Colonic mucosa (tissue), 4 donors: ENCODE measurements around the gene RNF213. TPM values are rescaled to one million over a fixed set of nuclear protein-coding genes. Genes with fewer than 3 reads are reported as not detected.
"Not testable (repeated sequence)": the region's sequence is repeated elsewhere in the genome, so short reads cannot be mapped to it uniquely, and the experiment has no call there.

Source experiments
- DNase-seq: peaks from one replicate; pipeline ENCODE4 v3.0.0-alpha.2; 2020
- H3K27ac ChIP-seq: fragments of 200-600 bp; one replicate; pipeline ENCODE4 v1.8.0; 2021
- H3K27me3 ChIP-seq: fragments of 200-600 bp; one replicate; pipeline ENCODE4 v1.8.0; 2021
- H3K36me3 ChIP-seq: fragments of 200-600 bp; one replicate; pipeline ENCODE4 v1.8.0; 2021
- H3K4me1 ChIP-seq: fragments of 200-600 bp; one replicate; pipeline ENCODE4 v1.8.0; 2021; ENCODE audit warnings: mild to moderate bottlenecking
- H3K4me3 ChIP-seq: fragments of 200-600 bp; one replicate; pipeline ENCODE4 v1.8.0; 2021
- H3K9ac ChIP-seq, 2 donors: one replicate each; pipeline ENCODE4 v1.7.0; 2013; ENCODE audit warnings: control low read depth in 2 of 2, low read depth in 2 of 2, low read length in 2 of 2
- H3K9me3 ChIP-seq: fragments of 200-600 bp; one replicate; pipeline ENCODE4 v1.8.0; 2021
- intact Hi-C: fragments of 100-400 bp; cut with DNase I; formaldehyde crosslinking; loops from one replicate; pipeline ENCODE4 v1.14.1; 2022
- total RNA-seq, 2 donors: library from RNA; stranded (reverse); fragmentation: NEBNext Ultra II Directional in 1 of 2; extraction: Animal tissue kit (Norgen Biotek cat#: 25700) in 1 of 2; gene quantifications; one replicate each; pipeline ENCODE4 v1.2.1, GENCODE V29; 2021
- TF ChIP-seq, protein P1 (sequence below): fragments of 200-600 bp; IDR thresholded peaks from one replicate; pipeline ENCODE4 v1.8.0; 2022; ENCODE audit warnings: antibody characterized with exemption, mild to moderate bottlenecking
- donor health status: healthy.
- donor health status: DM: no; HTN: no; CAD: no.
- donor health status: DM: no; HTN: no; CAD: no.

The RNF213 gene
- total RNA-seq, 2 donors from 2014 or later = 80.8 to 101 TPM

DNA sequence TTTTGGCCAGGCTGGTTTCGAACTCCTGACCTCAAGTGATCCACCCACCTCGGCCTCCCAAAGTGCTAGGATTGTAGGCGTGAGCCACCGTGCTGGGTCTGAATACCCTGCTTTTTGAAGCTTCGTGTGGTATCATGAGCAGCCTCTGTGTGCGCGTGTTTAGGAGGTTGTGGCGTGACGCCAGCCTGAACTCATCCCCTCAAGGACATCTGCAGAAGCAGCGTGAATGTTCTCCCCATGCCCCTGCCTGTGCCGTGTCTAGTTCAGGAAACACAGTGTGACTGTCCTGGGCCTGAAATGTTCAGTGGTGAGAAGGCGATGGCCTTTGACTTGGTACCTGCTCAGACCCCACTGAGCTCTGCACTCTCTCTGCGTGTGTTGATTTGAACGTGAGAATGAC is 35.6 kb downstream of the RNF213 start:
- TF ChIP-seq, protein P1, sequence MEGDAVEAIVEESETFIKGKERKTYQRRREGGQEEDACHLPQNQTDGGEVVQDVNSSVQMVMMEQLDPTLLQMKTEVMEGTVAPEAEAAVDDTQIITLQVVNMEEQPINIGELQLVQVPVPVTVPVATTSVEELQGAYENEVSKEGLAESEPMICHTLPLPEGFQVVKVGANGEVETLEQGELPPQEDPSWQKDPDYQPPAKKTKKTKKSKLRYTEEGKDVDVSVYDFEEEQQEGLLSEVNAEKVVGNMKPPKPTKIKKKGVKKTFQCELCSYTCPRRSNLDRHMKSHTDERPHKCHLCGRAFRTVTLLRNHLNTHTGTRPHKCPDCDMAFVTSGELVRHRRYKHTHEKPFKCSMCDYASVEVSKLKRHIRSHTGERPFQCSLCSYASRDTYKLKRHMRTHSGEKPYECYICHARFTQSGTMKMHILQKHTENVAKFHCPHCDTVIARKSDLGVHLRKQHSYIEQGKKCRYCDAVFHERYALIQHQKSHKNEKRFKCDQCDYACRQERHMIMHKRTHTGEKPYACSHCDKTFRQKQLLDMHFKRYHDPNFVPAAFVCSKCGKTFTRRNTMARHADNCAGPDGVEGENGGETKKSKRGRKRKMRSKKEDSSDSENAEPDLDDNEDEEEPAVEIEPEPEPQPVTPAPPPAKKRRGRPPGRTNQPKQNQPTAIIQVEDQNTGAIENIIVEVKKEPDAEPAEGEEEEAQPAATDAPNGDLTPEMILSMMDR = no peak
- H3K4me3 ChIP-seq = no peak overlapping the region
- peaks cover 32% of the 10 kb centered on the region for H3K36me3 ChIP-seq
- intact Hi-C loops = no loop called here
- H3K9ac ChIP-seq = no peak overlapping the region
- no peaks in the 10 kb centered on the region for H3K4me1 ChIP-seq
- no peak overlapping the region for H3K27ac ChIP-seq
- no peak for DNase-seq
- no peaks in the 10 kb centered on the region for H3K27me3 ChIP-seq
- H3K9me3 ChIP-seq = no peaks in the 10 kb centered on the region

DNA sequence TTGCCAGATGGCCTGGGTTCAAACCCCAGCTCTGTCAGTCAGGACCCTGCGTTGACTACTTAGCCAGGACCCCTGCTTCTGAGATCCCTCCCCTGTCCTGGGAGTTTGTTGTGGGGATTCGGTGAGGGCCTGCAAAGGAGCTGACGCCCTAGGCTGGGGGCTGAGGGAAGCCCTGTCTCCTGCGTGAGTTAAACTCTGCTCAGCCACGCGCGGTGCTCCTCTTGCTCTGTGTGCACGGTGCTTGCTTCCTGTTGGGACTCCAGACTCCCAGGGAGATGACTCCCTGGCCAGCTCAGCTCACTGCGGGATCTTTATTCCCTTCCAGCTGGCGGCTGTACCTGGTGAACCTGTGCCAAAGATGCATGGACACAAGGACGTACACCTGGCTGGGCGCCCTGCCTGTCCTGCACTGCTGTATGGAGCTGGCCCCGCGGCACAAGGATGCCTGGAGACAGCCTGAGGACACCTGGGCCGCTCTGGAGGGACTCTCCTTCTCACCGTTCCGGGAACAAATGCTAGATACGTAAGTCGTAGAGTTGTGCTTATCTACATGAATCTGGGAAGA is 37.4 kb downstream of the RNF213 start:
- TF ChIP-seq, protein P1 = no peak
- intact Hi-C loops = no loop called here
- H3K4me1 ChIP-seq = no peaks in the 10 kb centered on the region
- H3K36me3 ChIP-seq = peaks cover 23% of the 10 kb centered on the region
- H3K4me3 ChIP-seq = no peak overlapping the region
- H3K9ac ChIP-seq = no peak overlapping the region
- H3K27ac ChIP-seq = no peak overlapping the region
- no peaks in the 10 kb centered on the region for H3K9me3 ChIP-seq
- no peaks in the 10 kb centered on the region for H3K27me3 ChIP-seq
- DNase-seq = no peak

DNA sequence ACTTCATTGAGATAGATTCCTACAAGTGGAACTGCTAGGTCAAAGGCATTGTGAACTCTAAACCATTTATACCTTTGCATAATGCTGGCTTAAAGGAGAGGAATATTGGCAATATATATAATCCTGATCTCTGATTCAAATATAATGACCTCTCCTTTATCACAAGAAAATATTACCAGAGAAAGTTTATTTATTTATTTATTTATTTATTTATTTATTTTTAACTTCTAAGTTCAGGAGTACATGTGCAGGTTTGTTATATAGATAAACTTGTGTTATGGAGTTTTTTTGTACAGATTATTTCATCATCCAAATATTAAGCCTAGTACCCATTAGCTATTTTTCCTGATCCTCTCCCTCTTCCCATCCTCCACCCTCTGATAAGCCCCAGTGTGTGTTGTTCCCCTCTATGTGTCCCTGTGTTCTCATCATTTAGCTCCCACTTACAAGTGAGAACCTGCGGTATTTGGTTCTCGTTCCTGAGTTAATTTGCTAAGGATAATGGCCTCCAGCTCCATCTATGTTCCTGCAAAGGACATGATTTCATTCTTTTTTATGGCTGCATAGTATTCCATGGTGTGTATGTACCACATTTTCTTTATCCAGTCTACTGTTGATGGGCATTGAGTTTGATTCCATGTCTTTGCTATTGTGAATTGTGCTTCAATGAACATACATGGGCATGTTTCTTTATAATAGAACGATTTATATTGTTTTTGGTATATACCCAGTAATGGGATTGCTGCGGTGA is 38.9 kb downstream of the RNF213 start:
- intact Hi-C loops, H3K9ac ChIP-seq, H3K27me3 ChIP-seq, H3K4me3 ChIP-seq, DNase-seq, H3K27ac ChIP-seq, H3K4me1 ChIP-seq, H3K9me3 ChIP-seq: not testable (repeated sequence)
- peaks cover 22% of the 10 kb centered on the region for H3K36me3 ChIP-seq

DNA sequence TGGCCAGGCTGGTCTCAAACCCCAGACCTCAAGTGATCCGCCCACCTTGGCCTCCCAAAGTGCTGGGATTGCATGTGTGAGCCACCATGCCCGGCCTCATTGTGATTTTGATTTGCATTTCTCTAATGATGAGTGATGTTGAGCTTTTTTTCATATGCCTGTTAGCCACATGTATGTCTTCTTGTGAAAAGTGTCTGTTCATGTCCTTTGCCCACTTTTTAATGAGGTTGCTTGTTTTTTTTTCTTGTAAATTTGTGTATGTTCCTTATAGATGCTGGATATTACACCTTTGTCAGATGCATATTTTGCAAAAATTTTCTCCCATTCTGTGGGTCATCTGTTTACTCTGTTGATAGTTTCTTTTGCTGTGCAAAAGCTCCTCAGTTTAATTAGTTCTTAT is 40.1 kb downstream of the RNF213 start:
- H3K9ac ChIP-seq, H3K9me3 ChIP-seq, H3K27ac ChIP-seq, H3K27me3 ChIP-seq, intact Hi-C loops, H3K4me1 ChIP-seq, H3K4me3 ChIP-seq, DNase-seq: not testable (repeated sequence)
- peaks cover 11% of the 10 kb centered on the region for H3K36me3 ChIP-seq

DNA sequence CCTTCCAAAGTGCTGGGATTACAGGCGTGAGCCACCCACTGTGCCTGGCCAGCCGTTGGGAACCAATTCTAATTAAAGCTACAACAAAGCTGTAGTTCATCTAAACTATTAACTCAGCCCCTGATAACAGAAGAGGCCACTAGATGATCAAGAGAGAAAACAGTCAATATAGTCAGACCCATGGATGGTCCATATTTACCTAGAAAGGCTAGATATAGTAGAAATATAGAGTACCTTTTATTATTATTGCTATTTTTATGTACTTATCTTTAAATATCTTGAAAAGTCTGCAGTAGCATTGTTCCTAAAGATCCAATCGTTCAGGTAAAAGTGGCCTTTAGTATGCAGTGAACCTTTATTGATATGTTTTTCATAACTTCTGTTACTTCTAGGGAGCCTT is 43.2 kb downstream of the RNF213 start:
- Histone ChIP-seq H3K9ac (no peak overlapping the region), H3K36me3 (peaks cover 4% of the 10 kb centered on the region)
- no peak for DNase-seq

DNA sequence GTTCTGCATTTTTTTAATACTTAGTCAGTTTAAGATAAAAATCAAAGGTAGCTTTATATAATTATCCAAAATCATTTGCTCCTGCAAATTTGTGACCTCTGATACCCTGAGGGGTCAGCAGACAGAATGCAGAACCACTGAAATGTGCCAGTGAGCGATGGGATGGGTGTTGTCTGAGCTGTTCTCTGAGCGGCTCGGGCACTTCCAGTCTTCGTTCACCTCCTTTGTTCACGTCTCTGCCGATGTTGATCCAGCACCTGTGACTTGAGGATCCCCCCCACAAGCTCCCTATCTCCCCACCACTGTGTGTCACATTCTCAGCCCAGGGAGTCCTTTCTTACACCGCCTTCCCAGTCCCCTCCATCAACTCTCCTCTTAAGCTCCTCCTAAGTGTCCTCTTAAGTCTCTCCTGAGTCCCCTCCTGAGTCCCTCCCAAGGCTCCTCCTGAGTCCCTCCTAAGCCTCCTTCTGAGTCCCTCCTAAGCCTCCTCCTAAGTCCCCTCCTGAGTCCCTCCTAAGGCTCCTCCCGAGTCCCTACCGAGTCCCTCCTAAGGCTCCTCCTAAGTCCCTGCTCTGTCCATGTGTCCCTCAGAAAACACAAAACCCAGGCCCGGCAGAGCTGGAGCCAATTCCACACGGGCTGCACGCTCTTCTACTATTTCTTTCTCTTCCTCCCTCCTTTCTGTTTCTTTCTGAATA is 47.5 kb downstream of the RNF213 start:
- Histone ChIP-seq H3K27me3 (no peaks in the 10 kb centered on the region), H3K4me1 (no peaks in the 10 kb centered on the region), H3K27ac (no peak overlapping the region), H3K4me3 (no peak overlapping the region), H3K9ac (no peak overlapping the region), H3K9me3 (no peaks in the 10 kb centered on the region), H3K36me3 (peaks cover 24% of the 10 kb centered on the region)
- intact Hi-C loops = no loop called here
- DNase-seq = no peak
- TF ChIP-seq, protein P1 = no peak

More for the DNA sequence above, 43.2 kb downstream of the RNF213 start:
- intact Hi-C loops = no loop called here
- no peak overlapping the region for H3K27ac ChIP-seq
- H3K27me3 ChIP-seq = no peaks in the 10 kb centered on the region
- H3K4me1 ChIP-seq = no peaks in the 10 kb centered on the region
- TF ChIP-seq, protein P1 = no peak
- H3K9me3 ChIP-seq = no peaks in the 10 kb centered on the region
- H3K4me3 ChIP-seq = no peak overlapping the region
